HepG2 (cell line): Measurements from ENCODE around the gene LRIF1. TPM values are rescaled to one million over a fixed set of nuclear protein-coding genes. Genes with fewer than 3 reads are reported as not detected.

ENCODE experiments used
- ARID5B ChIP-seq: IDR thresholded peaks from 2 replicates; pipeline ENCODE4 v1.4.0; 2020; ENCODE audit warnings: mild to moderate bottlenecking, missing genetic modification reagents
- FOXO1 ChIP-seq: sonication (generic); formaldehyde crosslinking; IDR thresholded peaks from 2 replicates; pipeline ENCODE4 v1.4.0; 2020; ENCODE audit warnings: missing genetic modification reagents
- NCOR1 ChIP-seq: fragments of 200-600 bp; sonication (generic); IDR thresholded peaks from 2 replicates; pipeline ENCODE4 v1.7.0; 2017; ENCODE audit warnings: antibody characterized with exemption, low read length, borderline replicate concordance
- NFATC3 ChIP-seq: sonication (generic); formaldehyde crosslinking; IDR thresholded peaks from 2 replicates; pipeline ENCODE4 v1.5.1; 2020; ENCODE audit warnings: mild to moderate bottlenecking, missing genetic modification reagents
- NFIC ChIP-seq: IDR thresholded peaks from 2 replicates; pipeline ENCODE4 v1.6.1; 2012; ENCODE audit warnings: mild to moderate bottlenecking, low read length, inconsistent platforms
- PRDM4 ChIP-seq: sonication (generic); formaldehyde crosslinking; IDR thresholded peaks from 2 replicates; pipeline ENCODE4 v1.9.0; 2021; ENCODE audit warnings: missing genetic modification reagents, borderline replicate concordance
- SP5 ChIP-seq: IDR thresholded peaks from 2 replicates; pipeline ENCODE4 v1.6.1; 2016; ENCODE audit warnings: low read depth, borderline replicate concordance
- TEAD2 ChIP-seq: sonication (generic); formaldehyde crosslinking; IDR thresholded peaks from 2 replicates; pipeline ENCODE4 v1.9.0; 2021; ENCODE audit warnings: missing genetic modification reagents
- YEATS4 ChIP-seq: sonication (generic); formaldehyde crosslinking; IDR thresholded peaks from 2 replicates; pipeline ENCODE4 v1.4.0; 2020; ENCODE audit warnings: missing genetic modification reagents, borderline replicate concordance
- ZNF335 ChIP-seq: sonication (generic); formaldehyde crosslinking; IDR thresholded peaks from 2 replicates; pipeline ENCODE4 v1.4.0; 2020; ENCODE audit warnings: missing genetic modification reagents
- ZNF503 ChIP-seq: sonication (generic); formaldehyde crosslinking; IDR thresholded peaks from 2 replicates; pipeline ENCODE4 v1.4.0; 2020; ENCODE audit warnings: missing genetic modification reagents
- ZNF543 ChIP-seq: sonication (generic); formaldehyde crosslinking; IDR thresholded peaks from 2 replicates; pipeline ENCODE4 v1.4.0; 2020; ENCODE audit warnings: mild to moderate bottlenecking, missing genetic modification reagents
- polyA plus RNA-seq, 8 experiments: library from polyadenylated mRNA; depleted of rRNA in 3 of 8; stranded (reverse) in 7 of 8; unstranded in 1 of 8; fragments of >200 nt; fragmentation: Illumina TruSeq in 4 of 8; extraction: Trizol in 4 of 8; gene quantifications; 2 replicates each; pipeline versions ENCODE4 v1.2.1 to v1.2.3, GENCODE V29; 2011 to 2016; ENCODE audit warnings: low read depth in 4 of 8, missing spikeins in 1 of 8, mixed read lengths in 1 of 8; ENCODE audit not compliant: insufficient read depth in 1 of 8
- total RNA-seq, 5 experiments: library from RNA; depleted of rRNA; stranded (reverse); fragments of >200 nt; fragmentation: Illumina TruSeq; extraction: Trizol; gene quantifications; 2 replicates each; pipeline ENCODE4 v1.2.3, GENCODE V29; 2016; ENCODE audit warnings: low read depth in 1 of 5
- TF ChIP-seq, protein P1 (sequence below): IDR thresholded peaks from 2 replicates; pipeline ENCODE4 v1.6.1; 2016; ENCODE audit warnings: mild to moderate bottlenecking, missing biosample characterization, missing genetic modification reagents
- TF ChIP-seq, protein P2 (sequence below): sonication (generic); formaldehyde crosslinking; IDR thresholded peaks from 2 replicates; pipeline ENCODE4; 2020; ENCODE audit warnings: missing genetic modification reagents, mild to moderate bottlenecking, borderline replicate concordance

LRIF1 gene
- total and polyA plus RNA-seq, 2 of the 13 experiments (the other 11 are each of a cell fraction or from before 2014, with no cell fraction given) = 18.4 to 42.4 TPM

- TF ChIP-seq PRDM4 = no peak
- no peak for TF ChIP-seq ZNF543
- TF ChIP-seq NCOR1 = no peak
- peak; percentile 46 for TF ChIP-seq ARID5B
- 0 out of 2 replicates have a peak, but pooled peaks have one; percentile 71 for TF ChIP-seq ZNF335 (CRISPR knock-in tag)
- no peak for TF ChIP-seq NFATC3 (CRISPR knock-in tag)
- TF ChIP-seq YEATS4 (CRISPR knock-in tag) = peak; percentile 43; the same call in 1 of the 2 replicates
- TF ChIP-seq ZNF503 (CRISPR knock-in tag) = peak; percentile 22; the same call in 1 of the 2 replicates
- no peak for TF ChIP-seq TEAD2 (CRISPR knock-in tag)
- TF ChIP-seq FOXO1 (CRISPR knock-in tag) = no peak
- TF ChIP-seq NFIC = no peak
- TF ChIP-seq, protein P1, sequence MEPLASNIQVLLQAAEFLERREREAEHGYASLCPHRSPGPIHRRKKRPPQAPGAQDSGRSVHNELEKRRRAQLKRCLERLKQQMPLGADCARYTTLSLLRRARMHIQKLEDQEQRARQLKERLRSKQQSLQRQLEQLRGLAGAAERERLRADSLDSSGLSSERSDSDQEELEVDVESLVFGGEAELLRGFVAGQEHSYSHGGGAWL (CRISPR knock-in tag) = peak; percentile 63; the same call in 1 of the 2 replicates
- 0 out of 2 replicates have a peak, but pooled peaks have one; percentile 26 for TF ChIP-seq SP5 (CRISPR knock-in tag)
- TF ChIP-seq, protein P2, sequence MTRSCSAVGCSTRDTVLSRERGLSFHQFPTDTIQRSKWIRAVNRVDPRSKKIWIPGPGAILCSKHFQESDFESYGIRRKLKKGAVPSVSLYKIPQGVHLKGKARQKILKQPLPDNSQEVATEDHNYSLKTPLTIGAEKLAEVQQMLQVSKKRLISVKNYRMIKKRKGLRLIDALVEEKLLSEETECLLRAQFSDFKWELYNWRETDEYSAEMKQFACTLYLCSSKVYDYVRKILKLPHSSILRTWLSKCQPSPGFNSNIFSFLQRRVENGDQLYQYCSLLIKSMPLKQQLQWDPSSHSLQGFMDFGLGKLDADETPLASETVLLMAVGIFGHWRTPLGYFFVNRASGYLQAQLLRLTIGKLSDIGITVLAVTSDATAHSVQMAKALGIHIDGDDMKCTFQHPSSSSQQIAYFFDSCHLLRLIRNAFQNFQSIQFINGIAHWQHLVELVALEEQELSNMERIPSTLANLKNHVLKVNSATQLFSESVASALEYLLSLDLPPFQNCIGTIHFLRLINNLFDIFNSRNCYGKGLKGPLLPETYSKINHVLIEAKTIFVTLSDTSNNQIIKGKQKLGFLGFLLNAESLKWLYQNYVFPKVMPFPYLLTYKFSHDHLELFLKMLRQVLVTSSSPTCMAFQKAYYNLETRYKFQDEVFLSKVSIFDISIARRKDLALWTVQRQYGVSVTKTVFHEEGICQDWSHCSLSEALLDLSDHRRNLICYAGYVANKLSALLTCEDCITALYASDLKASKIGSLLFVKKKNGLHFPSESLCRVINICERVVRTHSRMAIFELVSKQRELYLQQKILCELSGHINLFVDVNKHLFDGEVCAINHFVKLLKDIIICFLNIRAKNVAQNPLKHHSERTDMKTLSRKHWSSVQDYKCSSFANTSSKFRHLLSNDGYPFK (CRISPR knock-in tag) = no peak
Observed at GRCh38 chr1:110962892-110963690, 631 bp downstream of the LRIF1 start (continued).
